Ectodermal cell (in vitro differentiated cells): Measurements from ENCODE around the gene ZNF611.
"Not testable (repeated sequence)": the region's sequence is repeated elsewhere in the genome, so short reads cannot be mapped to it uniquely, and the experiment has no call there.

Experiments used
- H3K27ac ChIP-seq: 2 replicates; pipeline ENCODE4 v1.7.0; 2013; ENCODE audit warnings: mild to moderate bottlenecking, low read depth, low read length; ENCODE audit not compliant: insufficient read depth, poor library complexity, severe bottlenecking
- H3K27me3 ChIP-seq: 2 replicates; pipeline ENCODE4 v1.7.0; 2013; ENCODE audit warnings: mild to moderate bottlenecking, low read length; ENCODE audit not compliant: insufficient read depth, control insufficient read depth, poor library complexity, severe bottlenecking
- H3K36me3 ChIP-seq: one replicate; pipeline ENCODE4 v1.7.0; 2013; ENCODE audit warnings: low read length; ENCODE audit not compliant: control insufficient read depth, insufficient read depth
- H3K4me1 ChIP-seq: one replicate; pipeline ENCODE4 v1.7.0; 2013; ENCODE audit warnings: low read length; ENCODE audit not compliant: control insufficient read depth, insufficient read depth
- H3K4me3 ChIP-seq: 2 replicates; pipeline ENCODE4 v1.7.0; 2013; ENCODE audit warnings: low read depth, low read length, control low read depth; ENCODE audit not compliant: insufficient read depth
- H3K9me3 ChIP-seq: 2 replicates; pipeline ENCODE4 v1.7.0; 2013; ENCODE audit warnings: mild to moderate bottlenecking, low read length, moderate library complexity; ENCODE audit not compliant: control insufficient read depth
- WGBS, 2 experiments: methylation state at CpG; one replicate each; pipeline ENCODE4 v1.1.7; 2013; ENCODE audit warnings: missing lambda C conversion rate in 2 of 2; 5-methylcytosine and 5-hydroxymethylcytosine counted together

ZNF611 gene

GRCh38 chr19:52720541-52720940, 14.3 kb downstream of the ZNF611 start:
- WGBS, 2 experiments, result 93 to 96% methylated on average over 21 of the region's 21 CpGs
- H3K4me1 ChIP-seq, H3K36me3 ChIP-seq, H3K4me3 ChIP-seq, H3K27ac ChIP-seq, H3K9me3 ChIP-seq, H3K27me3 ChIP-seq: not testable (repeated sequence)

GRCh38 chr19:52716522-52716921, 18.3 kb downstream of the ZNF611 start:
- H3K36me3 ChIP-seq, result peaks cover 10% of the 10 kb centered on the region
- H3K27ac ChIP-seq, result peak overlapping the region; percentile 13

GRCh38 chr19:52715902-52716301, 18.9 kb downstream of the ZNF611 start:
- H3K4me3 ChIP-seq, H3K9me3 ChIP-seq, H3K27ac ChIP-seq, H3K27me3 ChIP-seq, H3K4me1 ChIP-seq: not testable (repeated sequence)
- WGBS, 2 experiments, result 56 to 58% methylated on average over 4 of the region's 4 CpGs
- peaks cover 15% of the 10 kb centered on the region for H3K36me3 ChIP-seq

More at GRCh38 chr19:52716522-52716921, 18.3 kb downstream of the ZNF611 start:
- no peaks in the 10 kb centered on the region for H3K27me3 ChIP-seq
- H3K9me3 ChIP-seq, result no peaks in the 10 kb centered on the region
- WGBS, 2 experiments, result 11 to 14% methylated on average over 1 of the region's 1 CpG
- H3K4me1 ChIP-seq, result peaks cover 5% of the 10 kb centered on the region
- H3K4me3 ChIP-seq, result no peak overlapping the region

- WGBS, 2 experiments, result 92 to 95% methylated on average over 5 of the region's 5 CpGs
- H3K4me3 ChIP-seq, H3K9me3 ChIP-seq, H3K4me1 ChIP-seq, H3K27ac ChIP-seq, H3K27me3 ChIP-seq: not testable (repeated sequence)
- peaks cover 11% of the 10 kb centered on the region for H3K36me3 ChIP-seq
These were observed 19.5 kb downstream of the ZNF611 start for GRCh38 chr19:52715330-52715729.

- H3K27me3 ChIP-seq, H3K4me1 ChIP-seq, H3K9me3 ChIP-seq, H3K27ac ChIP-seq, H3K4me3 ChIP-seq: not testable (repeated sequence)
- H3K36me3 ChIP-seq, result peaks cover 11% of the 10 kb centered on the region
- 94 to 97% methylated on average over 2 of the region's 2 CpGs for WGBS, 2 experiments
These were observed 21.8 kb downstream of the ZNF611 start for GRCh38 chr19:52713051-52713450.

GRCh38 chr19:52711661-52712060, 23.2 kb downstream of the ZNF611 start:
- H3K27ac ChIP-seq, H3K27me3 ChIP-seq, H3K4me3 ChIP-seq, H3K4me1 ChIP-seq, H3K9me3 ChIP-seq: not testable (repeated sequence)
- WGBS, 2 experiments, result 97 to 100% methylated on average over 3 of the region's 3 CpGs
- H3K36me3 ChIP-seq, result peaks cover 16% of the 10 kb centered on the region

- no peak overlapping the region for H3K27ac ChIP-seq
- H3K4me1 ChIP-seq, result no peaks in the 10 kb centered on the region
- H3K27me3 ChIP-seq, result no peaks in the 10 kb centered on the region
- no peaks in the 10 kb centered on the region for H3K9me3 ChIP-seq
- peaks cover 26% of the 10 kb centered on the region for H3K36me3 ChIP-seq
- no peak overlapping the region for H3K4me3 ChIP-seq
- 94 to 100% methylated on average over 3 of the region's 3 CpGs for WGBS, 2 experiments
These were observed 24.3 kb downstream of the ZNF611 start for GRCh38 chr19:52710538-52710937.

GRCh38 chr19:52705615-52706014, 29.2 kb downstream of the ZNF611 start:
- WGBS, 2 experiments, result 92 to 96% methylated on average over 3 of the region's 3 CpGs
- H3K36me3 ChIP-seq, result peaks cover 25% of the 10 kb centered on the region
- not testable (repeated sequence) for H3K4me3 ChIP-seq, H3K27ac ChIP-seq, H3K4me1 ChIP-seq, H3K9me3 ChIP-seq, H3K27me3 ChIP-seq

- H3K4me1 ChIP-seq, result no peaks in the 10 kb centered on the region
- H3K4me3 ChIP-seq, result no peak overlapping the region
- no peaks in the 10 kb centered on the region for H3K27me3 ChIP-seq
- 95 to 96% methylated on average over 4 of the region's 4 CpGs for WGBS, 2 experiments
- no peak overlapping the region for H3K27ac ChIP-seq
- peaks cover 25% of the 10 kb centered on the region for H3K36me3 ChIP-seq
- H3K9me3 ChIP-seq, result no peaks in the 10 kb centered on the region
These were observed 30.9 kb downstream of the ZNF611 start for GRCh38 chr19:52703917-52704316.

GRCh38 chr19:52700673-52701072, 34.2 kb downstream of the ZNF611 start:
- Histone ChIP-seq H3K27ac (no peak overlapping the region), H3K4me3 (no peak overlapping the region), H3K27me3 (no peaks in the 10 kb centered on the region), H3K4me1 (no peaks in the 10 kb centered on the region), H3K9me3 (no peaks in the 10 kb centered on the region), H3K36me3 (peaks cover 11% of the 10 kb centered on the region)
- 90 to 93% methylated on average over 7 of the region's 7 CpGs for WGBS, 2 experiments

- 95 to 96% methylated on average over 5 of the region's 5 CpGs for WGBS, 2 experiments
- not testable (repeated sequence) for H3K36me3 ChIP-seq, H3K27ac ChIP-seq, H3K9me3 ChIP-seq, H3K27me3 ChIP-seq, H3K4me3 ChIP-seq, H3K4me1 ChIP-seq
These were observed 35.3 kb downstream of the ZNF611 start for GRCh38 chr19:52699555-52699954.
